Nucleus accumbens (tissue), 56 donors: ENCODE measurements around the gene TRIM45.
"Not testable (repeated sequence)": the region's sequence is repeated elsewhere in the genome, so short reads cannot be mapped to it uniquely, and the experiment has no call there.

Experiments
- DNase-seq, 56 donors: peaks; one replicate each; lab custom pipeline; 2025; lab: John Stamatoyannopoulos, UW

TRIM45 gene, protein sequence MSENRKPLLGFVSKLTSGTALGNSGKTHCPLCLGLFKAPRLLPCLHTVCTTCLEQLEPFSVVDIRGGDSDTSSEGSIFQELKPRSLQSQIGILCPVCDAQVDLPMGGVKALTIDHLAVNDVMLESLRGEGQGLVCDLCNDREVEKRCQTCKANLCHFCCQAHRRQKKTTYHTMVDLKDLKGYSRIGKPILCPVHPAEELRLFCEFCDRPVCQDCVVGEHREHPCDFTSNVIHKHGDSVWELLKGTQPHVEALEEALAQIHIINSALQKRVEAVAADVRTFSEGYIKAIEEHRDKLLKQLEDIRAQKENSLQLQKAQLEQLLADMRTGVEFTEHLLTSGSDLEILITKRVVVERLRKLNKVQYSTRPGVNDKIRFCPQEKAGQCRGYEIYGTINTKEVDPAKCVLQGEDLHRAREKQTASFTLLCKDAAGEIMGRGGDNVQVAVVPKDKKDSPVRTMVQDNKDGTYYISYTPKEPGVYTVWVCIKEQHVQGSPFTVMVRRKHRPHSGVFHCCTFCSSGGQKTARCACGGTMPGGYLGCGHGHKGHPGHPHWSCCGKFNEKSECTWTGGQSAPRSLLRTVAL

DNA sequence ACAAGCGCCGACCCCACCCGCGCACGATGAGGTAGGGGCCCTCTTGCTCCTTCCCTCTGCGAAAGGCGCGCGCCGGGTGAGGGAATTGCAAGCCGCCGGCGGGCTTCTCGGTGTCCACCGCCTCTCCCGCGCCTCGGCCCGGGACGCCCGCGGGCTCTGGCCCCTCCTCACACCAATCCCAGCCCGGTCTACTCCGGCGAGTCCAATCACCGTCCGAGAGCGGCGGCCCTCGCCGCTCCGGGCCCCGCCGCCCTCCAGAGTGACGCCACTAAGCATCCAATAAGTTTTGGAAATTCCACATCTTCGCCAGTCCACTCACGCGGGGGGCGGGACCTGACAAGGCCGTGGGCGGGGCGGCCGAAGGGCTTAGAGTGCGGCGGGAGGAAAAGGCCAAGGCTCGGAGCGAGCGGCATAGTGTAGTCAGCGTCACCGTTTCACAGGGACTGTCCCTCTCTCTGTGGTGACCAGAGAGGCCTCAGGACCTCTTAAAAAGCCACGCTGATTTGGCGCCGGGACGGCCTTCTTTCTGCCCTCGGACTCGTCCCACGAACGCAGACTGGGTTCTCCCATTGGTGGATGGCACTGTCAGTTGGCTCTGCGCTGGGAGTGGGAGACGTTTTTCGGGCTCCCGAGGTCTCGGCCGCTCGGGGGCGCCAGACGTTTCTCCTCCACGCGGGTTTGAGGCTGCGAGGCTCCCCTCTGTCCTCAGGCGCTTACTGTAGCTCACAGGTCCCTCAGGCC, at the start of gene TRIM45:
Gene TRIM45 (minus strand): TSS at position 161 of the 741 bp plus-strand sequence. CDS start 548 bp downstream, outside the sequence.
- peak; percentile 65 to 100 (median 96) for DNase-seq

DNA sequence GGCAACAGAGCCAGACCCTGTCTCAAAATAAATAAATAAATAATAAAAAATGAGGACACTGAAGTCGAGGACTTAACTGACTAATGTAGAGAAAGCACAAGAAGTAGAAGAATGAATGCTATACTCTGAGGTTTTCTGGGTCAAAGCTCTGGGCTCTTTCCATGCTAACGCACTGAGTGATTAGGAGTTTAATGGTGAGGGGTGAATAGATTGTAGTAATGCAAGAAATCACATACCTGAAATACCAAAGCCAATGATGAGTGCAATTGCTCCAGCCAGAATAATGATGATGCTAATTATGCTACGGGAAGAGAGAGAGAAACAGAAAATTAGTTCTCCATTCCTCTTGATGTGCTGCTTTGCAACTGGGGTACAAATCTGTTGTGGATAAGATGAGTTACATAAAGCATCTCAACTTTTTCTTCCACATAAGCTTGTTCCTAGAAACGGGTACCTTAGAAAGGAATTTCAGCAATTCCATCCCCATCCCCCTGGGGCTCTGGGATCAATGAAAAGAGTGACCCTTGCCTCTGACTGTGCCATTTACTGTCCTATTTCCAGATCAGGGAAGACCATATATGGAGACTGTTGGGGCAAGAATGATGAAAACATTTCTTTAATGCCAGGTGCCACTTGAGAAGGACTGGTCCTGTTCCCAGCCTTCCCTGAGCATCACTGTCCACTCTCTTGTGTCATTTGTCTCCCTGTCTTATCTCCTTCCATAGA, 48.5 kb upstream of the TRIM45 start:
- DNase-seq, result no peak

DNA sequence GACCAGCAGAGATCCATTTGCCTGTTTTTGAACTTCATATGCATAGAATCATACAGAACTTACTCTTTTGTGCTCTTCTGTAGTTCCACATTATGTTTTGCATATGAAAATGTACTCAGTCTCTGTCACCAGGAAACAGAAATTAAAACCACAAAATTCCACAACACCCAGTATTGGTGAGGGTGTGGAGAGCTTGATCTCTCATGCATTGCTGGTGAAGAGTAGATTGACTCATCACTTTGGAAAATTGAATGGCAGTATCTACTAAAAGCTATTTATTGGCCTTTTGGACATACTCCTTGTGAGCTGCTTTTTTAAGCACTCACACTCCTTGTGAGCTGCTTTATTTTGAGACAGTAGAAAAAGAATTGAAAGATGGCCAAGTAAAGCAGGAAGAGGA, 45.9 kb upstream of the TRIM45 start:
- DNase-seq, result no peak

DNA sequence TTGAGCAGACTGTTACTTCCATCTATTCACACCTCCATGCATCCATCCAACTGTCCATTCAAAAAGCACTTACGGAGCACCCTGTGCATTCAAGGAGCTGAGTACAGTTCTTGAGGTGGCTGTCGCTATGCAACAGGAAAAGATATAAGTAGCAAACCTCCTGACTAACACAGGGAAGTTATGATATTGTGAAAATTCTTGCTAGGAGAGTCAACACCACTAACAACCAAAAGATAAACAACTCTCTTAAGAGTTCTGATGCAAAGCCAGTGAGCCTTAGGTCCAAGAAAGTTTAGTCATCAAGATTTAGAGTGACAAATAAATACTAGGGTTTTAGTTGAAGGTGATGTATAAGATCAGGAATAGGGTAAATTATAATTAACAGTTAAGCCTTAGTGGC, 44.5 kb upstream of the TRIM45 start:
- no peak for DNase-seq

DNA sequence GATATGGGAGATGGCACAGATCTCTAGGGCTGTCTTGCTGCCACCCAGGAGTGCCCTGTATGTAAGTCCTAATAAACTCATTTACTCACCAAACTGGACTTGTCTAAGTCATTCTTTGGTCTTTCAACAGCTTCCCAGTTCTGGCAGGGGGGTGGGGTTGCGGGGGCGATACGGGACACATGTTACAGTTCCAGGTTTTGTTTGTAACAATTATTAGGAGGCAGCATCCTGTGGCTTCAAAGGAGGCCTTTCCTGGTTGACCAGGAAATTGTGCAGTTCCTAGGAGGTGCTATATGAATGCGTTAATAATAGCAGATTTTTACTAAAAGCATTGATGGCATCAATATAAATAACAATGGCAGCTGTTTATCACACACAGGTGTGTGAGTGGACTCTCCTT, 42.7 kb upstream of the TRIM45 start:
- no peak for DNase-seq

DNA sequence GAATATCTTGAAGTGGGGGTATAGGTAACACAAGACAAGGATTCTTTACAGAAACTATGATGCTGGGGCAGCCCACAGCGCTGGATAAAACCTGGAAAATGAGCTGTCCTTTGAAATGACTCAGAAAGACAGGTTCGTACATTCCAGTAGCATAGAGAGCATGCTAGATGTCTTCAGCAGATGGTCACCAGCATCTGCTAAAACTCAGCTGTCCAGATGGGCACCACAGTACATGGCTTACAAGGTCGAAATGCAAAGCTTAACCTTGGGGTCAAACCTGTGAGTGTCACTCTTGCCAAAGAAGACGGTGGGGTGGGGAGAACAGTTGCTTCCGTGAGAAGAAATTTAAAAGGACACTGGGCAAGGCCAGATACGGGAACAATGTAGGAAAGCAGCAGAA, 41.3 kb upstream of the TRIM45 start:
- DNase-seq, result no peak

DNA sequence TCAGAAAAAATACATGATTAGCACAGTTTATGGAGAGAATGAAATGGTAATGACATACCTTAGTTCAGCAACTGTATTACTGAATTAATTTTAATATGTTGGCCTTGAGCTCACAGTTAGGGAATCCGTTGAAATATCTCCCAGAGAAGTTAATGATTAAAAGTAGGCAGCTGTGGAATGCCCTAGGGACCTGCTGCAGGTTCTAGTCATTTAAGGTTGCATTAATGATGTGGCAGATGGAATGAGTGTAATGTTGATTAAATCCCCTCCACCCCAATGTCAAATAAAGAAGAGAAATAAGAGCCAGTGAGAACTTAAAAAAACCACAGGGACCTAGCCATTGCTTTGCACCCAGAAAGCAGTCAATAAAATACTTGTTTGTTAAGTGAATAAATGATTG, 40.3 kb upstream of the TRIM45 start:
- DNase-seq, result no peak

DNA sequence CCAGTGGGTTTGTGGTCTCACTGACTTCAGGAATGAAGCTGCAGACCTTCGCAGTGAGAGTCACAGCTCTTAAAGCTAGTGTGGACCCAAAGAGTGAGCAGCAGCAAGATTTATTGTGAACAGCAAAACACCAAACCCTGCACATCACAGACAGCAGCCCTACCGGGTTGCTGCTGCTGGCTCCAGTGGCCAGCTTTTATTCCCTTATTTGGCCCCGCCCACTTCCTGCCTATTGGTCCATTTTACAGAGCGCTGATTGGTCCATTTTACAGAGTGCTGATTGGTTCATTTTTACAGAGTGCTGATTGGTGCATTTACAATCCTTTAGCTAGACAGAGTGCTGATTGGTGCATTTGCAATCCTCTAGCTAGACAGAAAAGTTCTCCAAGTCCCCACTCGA, 29.8 kb upstream of the TRIM45 start:
- not testable (repeated sequence) for DNase-seq

DNA sequence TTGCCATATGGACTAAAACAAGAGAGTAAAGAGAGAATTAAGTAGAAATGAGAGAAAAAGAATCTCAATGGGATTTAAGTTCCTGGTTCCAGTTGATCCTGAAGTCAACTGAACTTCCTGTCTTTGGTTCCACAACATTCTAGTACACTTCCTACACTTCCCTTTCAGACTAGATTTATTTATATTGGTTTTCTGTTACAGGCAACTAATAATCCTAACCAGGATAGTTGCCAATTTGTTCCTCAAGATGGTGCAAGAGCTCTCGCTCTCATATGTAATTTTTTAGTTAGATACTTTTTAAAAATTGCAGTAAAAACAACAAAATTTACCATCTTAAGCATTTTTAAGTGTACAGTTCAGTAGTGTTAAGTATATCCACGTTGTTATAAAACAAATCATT, 28.8 kb upstream of the TRIM45 start:
- DNase-seq, result no peak

DNA sequence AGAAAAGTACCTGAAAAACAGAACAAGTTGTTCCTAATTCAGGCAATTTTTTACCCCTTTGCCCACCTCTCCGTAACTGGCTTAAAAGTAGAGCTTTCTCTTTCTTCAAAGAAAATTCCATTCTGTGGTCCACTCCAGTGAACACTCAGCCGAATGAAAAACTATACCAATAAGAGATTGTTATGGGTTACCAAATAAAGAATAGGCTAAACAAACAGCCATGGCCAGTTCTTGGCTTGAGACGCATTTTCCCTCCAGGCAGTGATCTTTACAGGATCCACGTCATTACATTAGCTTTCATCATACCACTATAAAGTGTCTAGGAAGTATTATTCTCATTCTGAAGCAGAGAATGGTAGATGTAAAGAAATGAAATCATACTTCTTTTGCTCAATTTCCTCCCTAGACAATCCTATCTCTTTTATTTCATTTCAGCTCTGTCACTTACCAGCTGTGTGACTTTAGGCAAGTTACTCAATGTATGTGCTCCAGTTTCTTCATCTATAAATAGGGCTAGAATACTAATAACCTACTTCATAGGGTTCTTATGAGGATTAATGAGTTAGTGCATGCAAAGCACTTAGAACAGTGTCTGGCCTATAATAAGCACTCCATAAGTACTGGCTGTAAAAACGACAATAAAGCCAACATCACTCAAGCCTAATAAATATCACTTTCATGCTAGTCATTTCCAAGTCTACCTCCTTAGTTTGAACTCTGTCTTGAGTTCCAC, 26.5 kb upstream of the TRIM45 start:
- no peak for DNase-seq

DNA sequence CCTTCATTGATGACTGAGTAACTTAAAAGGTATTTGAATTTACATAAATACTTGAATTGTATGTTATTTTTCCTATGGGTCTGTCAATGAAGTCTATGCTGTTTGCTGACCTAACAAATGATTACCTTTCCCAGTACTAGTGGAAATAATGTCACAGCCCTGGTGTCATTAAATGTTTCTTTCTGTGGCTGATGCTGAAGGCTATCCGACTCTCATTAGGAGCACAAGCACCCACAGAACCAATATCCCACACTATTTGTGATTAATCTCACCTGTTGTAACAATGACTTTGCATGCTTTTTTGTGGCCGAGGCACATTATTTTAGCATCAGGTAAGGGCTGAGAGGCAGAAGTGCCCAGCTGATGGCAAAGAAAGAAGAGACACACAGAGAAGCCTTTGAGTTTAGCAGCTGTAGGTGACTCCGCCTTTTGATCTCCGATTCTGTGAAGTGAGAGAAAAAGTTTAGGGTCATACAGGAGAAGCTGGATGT, 25.8 kb upstream of the TRIM45 start:
- DNase-seq, result no peak

DNA sequence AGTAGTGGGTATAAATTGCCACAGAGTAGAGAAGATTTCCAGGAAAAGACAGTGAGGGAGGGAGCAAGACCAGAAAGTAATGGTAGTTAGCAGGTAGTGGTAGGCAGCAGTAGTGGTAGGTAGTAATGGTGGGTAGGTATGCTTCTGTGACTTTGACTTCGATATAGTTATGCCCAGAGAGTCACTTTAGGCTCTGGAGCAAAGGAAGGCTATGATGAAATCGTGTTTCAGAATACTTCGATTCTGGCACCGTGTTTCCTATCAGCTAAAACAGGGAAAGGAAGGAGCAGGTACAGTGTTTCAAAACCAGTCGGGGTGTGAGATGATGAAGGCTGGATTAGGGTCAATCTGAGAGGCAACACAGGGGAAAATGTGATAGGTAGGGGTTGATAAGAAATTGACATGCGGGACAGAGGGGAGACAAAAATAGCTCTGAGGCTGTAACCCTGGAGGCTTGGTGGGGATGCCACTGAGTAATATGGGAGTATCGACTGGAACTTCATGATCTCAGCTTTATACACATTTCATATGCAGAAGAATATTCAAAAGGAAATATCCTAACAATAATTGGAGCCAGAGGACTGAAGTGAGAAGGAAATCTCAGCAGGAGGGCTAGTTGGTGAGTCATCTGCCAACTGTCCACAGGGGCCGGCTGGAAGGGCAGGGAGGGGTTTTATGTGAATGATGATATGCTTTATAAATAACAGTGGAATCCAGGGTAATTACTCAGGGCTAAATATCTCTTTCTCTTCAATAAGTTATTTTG, 25.2 kb upstream of the TRIM45 start:
- DNase-seq, result no peak

DNA sequence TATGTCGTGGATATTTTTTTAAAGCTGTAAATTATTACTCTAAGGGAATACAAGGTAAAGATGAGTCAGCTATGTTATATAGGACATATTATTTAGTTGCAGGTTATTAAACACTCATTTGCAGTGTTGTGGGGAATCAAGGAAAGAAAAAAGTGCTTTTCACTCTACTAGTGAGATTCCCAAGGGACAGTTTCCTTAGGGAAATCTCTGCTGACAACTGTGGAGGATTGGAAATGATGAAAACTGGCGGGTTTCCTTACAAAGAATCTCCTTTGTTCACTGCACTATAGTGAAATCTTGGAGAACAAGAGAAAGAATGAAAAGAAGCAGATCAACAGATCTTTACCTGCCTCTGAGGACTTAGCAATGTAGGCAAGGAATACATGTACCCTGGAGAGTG, 24.5 kb upstream of the TRIM45 start:
- DNase-seq, result no peak

DNA sequence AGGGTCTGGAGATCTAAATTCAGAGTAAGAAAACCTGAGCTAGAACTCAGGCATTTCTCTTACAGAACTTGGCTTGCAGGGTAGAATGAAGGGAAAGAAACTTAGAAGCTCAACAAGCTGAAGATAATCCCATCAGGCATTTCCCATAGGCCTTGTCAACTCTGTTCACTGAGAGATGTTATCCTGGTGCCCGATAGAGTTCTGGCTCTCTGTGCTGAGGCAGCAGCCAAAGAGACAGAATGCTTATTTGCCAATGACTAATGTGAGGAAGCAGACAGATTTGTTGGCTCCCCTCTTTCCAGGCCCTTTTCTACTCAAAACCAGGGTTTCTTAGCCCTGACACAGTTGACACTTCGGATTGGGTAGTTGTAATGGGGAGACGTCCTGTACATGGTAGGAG, 22.3 kb upstream of the TRIM45 start:
- no peak for DNase-seq

DNA sequence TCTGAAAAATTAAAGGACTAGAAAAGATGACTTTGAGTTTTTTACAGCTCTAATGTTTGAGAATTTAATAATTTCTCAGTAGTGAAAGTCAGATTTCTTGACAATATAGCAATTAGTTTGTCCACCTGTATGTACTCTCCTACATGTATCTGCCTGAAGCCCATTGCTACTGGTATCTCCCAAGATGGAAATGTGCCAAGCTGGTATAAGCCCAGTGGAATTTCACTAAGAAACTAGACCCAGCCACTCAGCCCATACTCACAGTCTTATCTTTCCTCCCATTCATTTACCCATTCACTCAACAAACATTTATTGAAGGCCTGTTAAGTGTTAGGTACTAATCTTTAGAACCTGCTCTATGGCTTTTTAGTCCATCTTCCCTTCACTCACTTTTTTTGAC, 21.6 kb upstream of the TRIM45 start:
- DNase-seq, result no peak

DNA sequence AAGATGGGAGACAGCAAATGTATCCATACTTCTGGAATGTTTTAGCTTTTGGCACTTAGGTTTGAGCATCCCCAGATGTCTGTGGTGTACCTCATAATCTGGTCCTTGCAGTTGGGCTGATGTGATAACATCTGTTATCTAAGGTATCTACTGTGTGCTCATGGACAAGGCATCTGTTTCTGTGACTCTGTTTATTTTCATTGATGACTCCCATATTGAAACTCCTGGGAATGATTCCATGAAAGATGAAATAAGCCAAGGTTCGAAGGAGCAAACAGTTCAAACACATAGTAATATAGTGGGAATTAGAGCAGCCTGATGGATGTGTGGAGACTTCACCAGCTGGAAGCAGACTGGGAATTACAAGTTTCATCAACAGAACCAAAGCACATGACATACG, 20.7 kb upstream of the TRIM45 start:
- DNase-seq, result no peak

DNA sequence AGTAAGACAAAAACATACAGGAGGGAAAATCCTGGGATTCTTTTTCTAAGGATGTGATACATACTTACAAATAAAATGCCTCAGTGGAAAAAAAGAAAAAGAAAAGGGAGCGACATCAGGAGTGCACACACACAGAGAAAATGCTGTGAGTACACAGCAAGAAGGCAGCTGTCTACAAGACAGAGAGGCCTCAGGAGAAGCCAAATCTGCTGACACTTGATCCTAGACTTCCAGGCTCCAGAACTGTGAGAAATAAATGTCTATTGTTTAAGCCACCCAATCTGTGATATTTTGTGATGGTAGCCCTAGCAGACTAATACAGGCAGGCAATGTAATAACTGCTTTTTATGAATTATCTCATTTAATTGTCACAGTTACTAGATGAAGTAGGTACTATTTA, 17.0 kb upstream of the TRIM45 start:
- DNase-seq, result no peak

DNA sequence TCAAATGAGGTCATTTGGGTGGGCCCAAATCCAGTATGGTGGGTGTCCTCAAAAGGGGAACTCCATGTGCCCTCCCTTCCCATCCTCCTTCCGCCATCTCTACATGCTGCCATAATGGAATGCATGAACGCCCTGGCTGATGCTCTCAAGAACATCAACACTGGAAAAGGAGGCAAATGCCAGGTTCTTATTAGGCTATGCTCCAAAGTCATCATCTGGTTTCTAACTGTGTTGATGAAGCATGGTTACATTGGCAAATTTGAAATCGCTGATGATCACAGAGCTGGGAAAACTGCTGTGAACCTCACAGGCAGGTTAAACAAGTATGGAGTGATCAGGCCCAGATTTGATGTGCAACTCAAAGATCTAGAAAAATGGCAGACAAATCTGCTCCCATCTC, 16.6 kb upstream of the TRIM45 start:
- DNase-seq, result no peak

DNA sequence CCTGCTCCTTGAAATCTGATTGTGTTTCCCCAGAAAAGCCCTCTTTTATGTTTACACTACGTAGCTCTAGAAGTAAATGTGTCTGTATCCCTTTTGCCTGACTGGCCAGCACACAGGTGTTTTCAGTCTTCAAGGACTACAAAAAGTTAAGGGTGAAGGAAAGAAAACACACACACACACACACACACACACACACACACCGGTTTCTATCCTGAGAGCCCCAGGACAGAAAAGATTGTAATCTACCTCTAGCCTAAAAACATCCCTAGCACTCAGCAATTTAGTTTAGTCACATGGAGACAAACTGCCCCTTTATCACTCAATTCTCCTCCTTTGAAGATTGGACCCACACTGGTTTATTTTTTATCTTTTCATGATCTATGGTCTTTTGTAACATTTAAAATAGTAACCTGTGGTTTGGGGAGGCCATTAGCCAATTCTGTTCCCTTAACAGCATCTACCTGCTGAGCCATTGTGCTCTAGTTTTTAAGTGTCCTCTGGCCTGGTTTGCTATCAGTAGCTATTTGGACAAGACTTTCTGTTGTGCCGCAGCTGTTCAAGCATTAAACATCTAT, 15.8 kb upstream of the TRIM45 start:
- DNase-seq, result no peak
